Measurements from ENCODE around the gene SKAP1.

DNA sequence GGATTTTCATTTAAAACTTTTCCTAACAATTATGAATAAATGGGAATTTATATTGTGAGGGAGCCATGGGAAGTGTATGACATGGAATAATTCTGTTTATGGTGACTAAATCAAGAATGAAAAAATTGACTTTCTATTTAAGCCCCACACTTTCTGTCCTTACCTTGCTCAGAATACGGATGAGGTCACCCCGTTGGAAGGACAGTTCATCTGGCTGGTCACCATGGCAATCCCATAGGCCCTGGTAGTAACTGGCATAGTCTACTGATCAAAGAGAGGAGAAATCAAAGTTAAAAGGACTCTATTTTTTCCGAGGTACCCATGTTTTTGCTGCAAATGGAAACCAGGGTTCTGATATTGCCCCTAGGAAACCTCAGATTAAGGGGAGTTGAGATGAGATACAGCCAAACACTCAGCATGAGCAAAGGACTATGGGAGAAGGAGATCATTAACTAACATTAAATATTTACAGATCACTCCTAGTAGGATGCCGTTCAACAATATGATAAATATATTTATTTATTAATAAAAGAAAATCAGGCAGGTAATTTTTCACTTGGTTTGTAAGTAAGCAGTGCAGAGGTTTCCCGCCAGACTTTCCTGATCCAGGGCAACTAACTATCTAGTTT is 267.6 kb downstream of the SKAP1 start:
- TF ChIP-seq, protein P1, sequence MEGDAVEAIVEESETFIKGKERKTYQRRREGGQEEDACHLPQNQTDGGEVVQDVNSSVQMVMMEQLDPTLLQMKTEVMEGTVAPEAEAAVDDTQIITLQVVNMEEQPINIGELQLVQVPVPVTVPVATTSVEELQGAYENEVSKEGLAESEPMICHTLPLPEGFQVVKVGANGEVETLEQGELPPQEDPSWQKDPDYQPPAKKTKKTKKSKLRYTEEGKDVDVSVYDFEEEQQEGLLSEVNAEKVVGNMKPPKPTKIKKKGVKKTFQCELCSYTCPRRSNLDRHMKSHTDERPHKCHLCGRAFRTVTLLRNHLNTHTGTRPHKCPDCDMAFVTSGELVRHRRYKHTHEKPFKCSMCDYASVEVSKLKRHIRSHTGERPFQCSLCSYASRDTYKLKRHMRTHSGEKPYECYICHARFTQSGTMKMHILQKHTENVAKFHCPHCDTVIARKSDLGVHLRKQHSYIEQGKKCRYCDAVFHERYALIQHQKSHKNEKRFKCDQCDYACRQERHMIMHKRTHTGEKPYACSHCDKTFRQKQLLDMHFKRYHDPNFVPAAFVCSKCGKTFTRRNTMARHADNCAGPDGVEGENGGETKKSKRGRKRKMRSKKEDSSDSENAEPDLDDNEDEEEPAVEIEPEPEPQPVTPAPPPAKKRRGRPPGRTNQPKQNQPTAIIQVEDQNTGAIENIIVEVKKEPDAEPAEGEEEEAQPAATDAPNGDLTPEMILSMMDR (IDR thresholded peaks at IDR 0.05) = no peak
- TF ChIP-seq RCOR1 (IDR thresholded peaks at IDR 0.05; ENCODE audit: low read length) (no peak), RAD21 (IDR thresholded peaks at IDR 0.05; ENCODE audit: low read length) (no peak), POLR2AphosphoS5 (IDR thresholded peaks at IDR 0.05; ENCODE audit: low read depth, low read length) (no peak), YY1 (IDR thresholded peaks at IDR 0.05; ENCODE audit: low read depth) (no peak), SMC3 (IDR thresholded peaks at IDR 0.05; ENCODE audit: low read depth, low read length) (no peak), MEF2A (IDR thresholded peaks at IDR 0.05; ENCODE audit: borderline replicate concordance, low read depth) (no peak), FOXJ3 (CRISPR knock-in tag; IDR thresholded peaks at IDR 0.05) (no peak), GABPA (IDR thresholded peaks at IDR 0.05; ENCODE audit: low read depth) (no peak), ELF1 (IDR thresholded peaks at IDR 0.05) (no peak), TAF1 (IDR thresholded peaks at IDR 0.05; ENCODE audit: borderline replicate concordance, low read depth, low read length) (no peak)
- TF ChIP-seq, protein P2, sequence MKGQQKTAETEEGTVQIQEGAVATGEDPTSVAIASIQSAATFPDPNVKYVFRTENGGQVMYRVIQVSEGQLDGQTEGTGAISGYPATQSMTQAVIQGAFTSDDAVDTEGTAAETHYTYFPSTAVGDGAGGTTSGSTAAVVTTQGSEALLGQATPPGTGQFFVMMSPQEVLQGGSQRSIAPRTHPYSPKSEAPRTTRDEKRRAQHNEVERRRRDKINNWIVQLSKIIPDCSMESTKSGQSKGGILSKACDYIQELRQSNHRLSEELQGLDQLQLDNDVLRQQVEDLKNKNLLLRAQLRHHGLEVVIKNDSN (IDR thresholded peaks at IDR 0.05; ENCODE audit: borderline replicate concordance, low read depth) = no peak

Measured in SK-N-SH (cell line).